ENCODE results near the gene SHC1. TPM values are rescaled to one million over a fixed set of nuclear protein-coding genes. Genes with fewer than 3 reads are reported as not detected.

The SHC1 gene
- total and polyA plus RNA-seq, 2 experiments from 2014 or later, result 117 to 211 TPM

DNA sequence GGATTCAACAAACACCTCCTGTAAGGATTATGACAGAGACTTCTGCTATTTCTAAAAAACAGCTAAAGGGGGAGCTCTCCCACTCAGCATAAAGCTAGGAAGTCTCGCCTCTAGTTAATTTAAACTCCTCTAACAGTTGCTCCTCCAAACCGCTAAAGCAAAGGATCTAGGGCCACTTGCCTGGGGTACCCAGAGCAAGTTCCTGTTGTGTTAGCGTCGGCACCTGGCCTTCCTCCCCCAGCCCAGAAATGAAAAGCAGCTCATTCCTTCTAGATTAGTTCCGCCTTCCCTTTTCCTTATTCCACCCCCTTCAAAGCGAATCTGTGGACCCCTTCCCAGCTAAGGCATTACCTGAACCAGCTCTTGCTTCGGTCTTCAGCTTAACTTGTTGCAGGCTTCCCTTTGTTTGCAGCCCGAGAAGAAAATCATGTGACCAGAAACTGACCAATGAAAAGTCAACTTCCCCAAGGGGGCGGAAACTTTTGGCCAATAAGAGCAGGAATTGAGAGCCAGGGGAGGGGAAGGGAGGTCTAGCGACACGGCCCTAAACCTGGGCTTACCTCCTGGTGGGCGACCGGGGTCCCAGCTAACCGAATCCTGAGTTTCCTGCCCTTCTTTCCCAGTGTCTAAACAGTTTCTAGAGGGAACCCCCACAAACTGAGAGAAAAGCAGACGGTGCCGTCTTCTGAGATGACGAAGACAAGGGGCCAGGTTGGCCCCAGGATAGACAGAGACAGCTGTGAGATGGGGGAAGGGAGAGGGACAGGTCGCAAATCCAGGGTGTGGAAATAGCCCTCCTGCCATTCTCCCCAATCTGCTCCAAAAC is 14.6 kb downstream of the SHC1 start, which contains the start of gene PBXIP1 (continued):
- TF ChIP-seq, protein P1, sequence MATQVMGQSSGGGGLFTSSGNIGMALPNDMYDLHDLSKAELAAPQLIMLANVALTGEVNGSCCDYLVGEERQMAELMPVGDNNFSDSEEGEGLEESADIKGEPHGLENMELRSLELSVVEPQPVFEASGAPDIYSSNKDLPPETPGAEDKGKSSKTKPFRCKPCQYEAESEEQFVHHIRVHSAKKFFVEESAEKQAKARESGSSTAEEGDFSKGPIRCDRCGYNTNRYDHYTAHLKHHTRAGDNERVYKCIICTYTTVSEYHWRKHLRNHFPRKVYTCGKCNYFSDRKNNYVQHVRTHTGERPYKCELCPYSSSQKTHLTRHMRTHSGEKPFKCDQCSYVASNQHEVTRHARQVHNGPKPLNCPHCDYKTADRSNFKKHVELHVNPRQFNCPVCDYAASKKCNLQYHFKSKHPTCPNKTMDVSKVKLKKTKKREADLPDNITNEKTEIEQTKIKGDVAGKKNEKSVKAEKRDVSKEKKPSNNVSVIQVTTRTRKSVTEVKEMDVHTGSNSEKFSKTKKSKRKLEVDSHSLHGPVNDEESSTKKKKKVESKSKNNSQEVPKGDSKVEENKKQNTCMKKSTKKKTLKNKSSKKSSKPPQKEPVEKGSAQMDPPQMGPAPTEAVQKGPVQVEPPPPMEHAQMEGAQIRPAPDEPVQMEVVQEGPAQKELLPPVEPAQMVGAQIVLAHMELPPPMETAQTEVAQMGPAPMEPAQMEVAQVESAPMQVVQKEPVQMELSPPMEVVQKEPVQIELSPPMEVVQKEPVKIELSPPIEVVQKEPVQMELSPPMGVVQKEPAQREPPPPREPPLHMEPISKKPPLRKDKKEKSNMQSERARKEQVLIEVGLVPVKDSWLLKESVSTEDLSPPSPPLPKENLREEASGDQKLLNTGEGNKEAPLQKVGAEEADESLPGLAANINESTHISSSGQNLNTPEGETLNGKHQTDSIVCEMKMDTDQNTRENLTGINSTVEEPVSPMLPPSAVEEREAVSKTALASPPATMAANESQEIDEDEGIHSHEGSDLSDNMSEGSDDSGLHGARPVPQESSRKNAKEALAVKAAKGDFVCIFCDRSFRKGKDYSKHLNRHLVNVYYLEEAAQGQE (IDR thresholded peaks at IDR 0.05; ENCODE audit: unreplicated experiment), result no peak
- TF ChIP-seq, protein P2, sequence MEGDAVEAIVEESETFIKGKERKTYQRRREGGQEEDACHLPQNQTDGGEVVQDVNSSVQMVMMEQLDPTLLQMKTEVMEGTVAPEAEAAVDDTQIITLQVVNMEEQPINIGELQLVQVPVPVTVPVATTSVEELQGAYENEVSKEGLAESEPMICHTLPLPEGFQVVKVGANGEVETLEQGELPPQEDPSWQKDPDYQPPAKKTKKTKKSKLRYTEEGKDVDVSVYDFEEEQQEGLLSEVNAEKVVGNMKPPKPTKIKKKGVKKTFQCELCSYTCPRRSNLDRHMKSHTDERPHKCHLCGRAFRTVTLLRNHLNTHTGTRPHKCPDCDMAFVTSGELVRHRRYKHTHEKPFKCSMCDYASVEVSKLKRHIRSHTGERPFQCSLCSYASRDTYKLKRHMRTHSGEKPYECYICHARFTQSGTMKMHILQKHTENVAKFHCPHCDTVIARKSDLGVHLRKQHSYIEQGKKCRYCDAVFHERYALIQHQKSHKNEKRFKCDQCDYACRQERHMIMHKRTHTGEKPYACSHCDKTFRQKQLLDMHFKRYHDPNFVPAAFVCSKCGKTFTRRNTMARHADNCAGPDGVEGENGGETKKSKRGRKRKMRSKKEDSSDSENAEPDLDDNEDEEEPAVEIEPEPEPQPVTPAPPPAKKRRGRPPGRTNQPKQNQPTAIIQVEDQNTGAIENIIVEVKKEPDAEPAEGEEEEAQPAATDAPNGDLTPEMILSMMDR (conservative IDR thresholded peaks at IDR 0.05; ENCODE audit: low read depth in 2 of 2), result peak; percentile 25 to 30
- TF ChIP-seq, protein P3, sequence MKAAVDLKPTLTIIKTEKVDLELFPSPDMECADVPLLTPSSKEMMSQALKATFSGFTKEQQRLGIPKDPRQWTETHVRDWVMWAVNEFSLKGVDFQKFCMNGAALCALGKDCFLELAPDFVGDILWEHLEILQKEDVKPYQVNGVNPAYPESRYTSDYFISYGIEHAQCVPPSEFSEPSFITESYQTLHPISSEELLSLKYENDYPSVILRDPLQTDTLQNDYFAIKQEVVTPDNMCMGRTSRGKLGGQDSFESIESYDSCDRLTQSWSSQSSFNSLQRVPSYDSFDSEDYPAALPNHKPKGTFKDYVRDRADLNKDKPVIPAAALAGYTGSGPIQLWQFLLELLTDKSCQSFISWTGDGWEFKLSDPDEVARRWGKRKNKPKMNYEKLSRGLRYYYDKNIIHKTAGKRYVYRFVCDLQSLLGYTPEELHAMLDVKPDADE (IDR thresholded peaks at IDR 0.05), result no peak
- TF ChIP-seq NANOG (IDR thresholded peaks at IDR 0.05; ENCODE audit: borderline replicate concordance), result no peak

DNA sequence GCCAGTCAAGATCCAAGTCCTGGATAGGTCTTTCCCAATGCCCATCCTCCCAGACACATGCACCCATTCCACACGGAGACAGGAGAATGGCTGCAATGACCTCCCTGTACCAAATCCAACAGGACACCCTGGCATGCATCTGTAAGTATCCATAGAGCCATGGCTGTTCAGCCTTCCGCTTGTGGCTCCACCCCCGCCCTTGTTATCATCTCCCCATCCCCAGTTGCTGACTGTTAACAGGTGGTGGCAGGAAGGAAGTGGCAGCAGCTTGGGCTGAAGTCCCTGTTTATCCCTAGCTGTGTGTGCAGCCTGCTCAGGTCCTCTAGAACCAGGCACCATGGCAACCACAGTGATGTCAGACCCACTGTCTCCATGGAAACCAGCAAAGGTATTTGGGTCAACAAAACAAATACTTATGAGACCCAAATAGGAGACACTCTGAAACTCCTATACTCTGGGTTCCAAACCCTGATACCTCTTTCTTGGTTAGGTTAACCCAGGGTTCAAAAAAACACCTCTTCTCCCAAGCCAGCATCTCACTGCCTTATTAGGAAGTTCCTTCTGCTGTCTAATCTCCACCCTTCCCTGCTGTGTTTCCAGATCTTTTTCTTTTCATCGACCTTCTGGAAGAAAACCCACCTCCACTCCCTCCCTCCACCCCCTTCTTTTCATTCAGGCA is 15.4 kb downstream of the SHC1 start:
- peaks cover 33% of the 10 kb centered on the region for H3K27me3 Mint-ChIP-seq (ENCODE audit: insufficient read depth, low read depth, poor library complexity)
- Histone ChIP-seq H3K4me2 (peak overlapping the region; percentile 67), H3K79me2 (replicated peaks; ENCODE audit: insufficient read depth) (peaks cover 4% of the 10 kb centered on the region; the same call in 1 of the 2 replicates), H3K36me3 (ENCODE audit: insufficient read depth) (no peaks in the 10 kb centered on the region), H3K27me3 (ENCODE audit: insufficient read depth) (no peaks in the 10 kb centered on the region), H3K4me1 (ENCODE audit: insufficient read depth) (peaks cover 30% of the 10 kb centered on the region), H3K9me2 (ENCODE audit: insufficient read depth) (no peaks in the 10 kb centered on the region), H3K27ac (ENCODE audit: low read depth) (peak overlapping the region; percentile 88), H3K4me3 (peak overlapping the region; percentile 50), H4K20me1 (replicated peaks; ENCODE audit: insufficient read depth) (peaks cover 10% of the 10 kb centered on the region), H3F3A (replicated peaks; ENCODE audit: low read depth) (peaks cover 14% of the 10 kb centered on the region), H2AFZ (no peak overlapping the region)
- no peaks in the 10 kb centered on the region for H3K9me3 Mint-ChIP-seq
- H3K4me3 Mint-ChIP-seq, result peak overlapping the region; percentile 90
- H3K27ac Mint-ChIP-seq, result peak overlapping the region; percentile 98
- DNase-seq (ENCODE audit: low spot score), result peak; percentile 89
- ATAC-seq, result peak; percentile 20
- H3K4me1 Mint-ChIP-seq, result peaks cover 55% of the 10 kb centered on the region
- H3K36me3 Mint-ChIP-seq (ENCODE audit: low read depth), result peaks cover 14% of the 10 kb centered on the region
- TF ChIP-seq EZH2phosphoT487 (IDR thresholded peaks at IDR 0.05; ENCODE audit: unreplicated experiment) (no peak), ZNF331 (CRISPR knock-in tag; IDR thresholded peaks at IDR 0.05; ENCODE audit: low read depth) (no peak), NANOG (IDR thresholded peaks at IDR 0.05; ENCODE audit: borderline replicate concordance) (no peak), EZH2 (IDR thresholded peaks at IDR 0.05; ENCODE audit: low read depth, unreplicated experiment) (no peak), STAT1 (IDR thresholded peaks at IDR 0.05; ENCODE audit: unreplicated experiment) (no peak), JUNB (IDR thresholded peaks at IDR 0.05; ENCODE audit: unreplicated experiment) (no peak), POLR2AphosphoS5 (IDR thresholded peaks at IDR 0.05; ENCODE audit: low read depth) (no peak)
- TF ChIP-seq, protein P1 (IDR thresholded peaks at IDR 0.05; ENCODE audit: unreplicated experiment), result no peak
